Osteoblast (primary cell): ENCODE data around the gene RNLS. TPM values are rescaled to one million over a fixed set of nuclear protein-coding genes. Genes with fewer than 3 reads are reported as not detected.

ENCODE experiments used
- DNase-seq: peaks from one replicate; pipeline ENCODE4 v3.0.0; 2011; ENCODE audit warnings: low spot score, mixed read lengths; ENCODE audit not compliant: insufficient read length; ENCODE audit errors: missing footprints
- H2AFZ ChIP-seq: 2 replicates; pipeline ENCODE4 v1.6.0; 2011; ENCODE audit warnings: mild to moderate bottlenecking, low read length
- H3K27ac ChIP-seq: 2 replicates; pipeline ENCODE4 v1.5.1; 2011; ENCODE audit warnings: mild to moderate bottlenecking, low read depth, low read length, moderate library complexity
- H3K27me3 ChIP-seq: 2 replicates; pipeline ENCODE4 v1.6.0; 2012; ENCODE audit warnings: mild to moderate bottlenecking, control low read depth, inconsistent platforms, low read length, moderate library complexity; ENCODE audit not compliant: insufficient read depth
- H3K36me3 ChIP-seq: 2 replicates; pipeline ENCODE4 v1.5.1; 2011; ENCODE audit warnings: mild to moderate bottlenecking, low read length, control low read depth, moderate library complexity; ENCODE audit not compliant: insufficient read depth
- H3K4me1 ChIP-seq: 2 replicates; pipeline ENCODE4 v1.5.1; 2011; ENCODE audit warnings: mild to moderate bottlenecking, low read length, control low read depth, moderate library complexity; ENCODE audit not compliant: insufficient read depth
- H3K4me2 ChIP-seq: 2 replicates; pipeline ENCODE4 v1.6.0; 2011; ENCODE audit warnings: mild to moderate bottlenecking, low read length; ENCODE audit not compliant: insufficient read depth
- H3K4me3 ChIP-seq: fragments of 200-600 bp; sonication (generic); 3 replicates; pipeline ENCODE4 v1.5.1; 2012; ENCODE audit warnings: mild to moderate bottlenecking, low read length, inconsistent platforms; ENCODE audit not compliant: insufficient read depth
- H3K79me2 ChIP-seq: 2 replicates; pipeline ENCODE4 v1.6.0; 2012; ENCODE audit warnings: mild to moderate bottlenecking, low read length, control low read depth, inconsistent platforms; ENCODE audit not compliant: insufficient read depth
- H3K9me3 ChIP-seq: 2 replicates; pipeline ENCODE4 v1.5.1; 2011; ENCODE audit warnings: low read depth, low read length, control low read depth
- H4K20me1 ChIP-seq: 2 replicates; pipeline ENCODE4 v1.6.0; 2012; ENCODE audit warnings: mild to moderate bottlenecking, low read length, control low read depth; ENCODE audit not compliant: insufficient read depth
- total RNA-seq: library from RNA; depleted of rRNA; stranded (reverse); fragments of >200 nt; gene quantifications from 2 replicates; pipeline ENCODE4 v1.2.3, GENCODE V29; 2012
- TF ChIP-seq, protein P1 (sequence below): IDR thresholded peaks from 2 replicates; pipeline ENCODE4 v1.5.1; 2011; ENCODE audit warnings: mild to moderate bottlenecking, low read depth, low read length, moderate library complexity; ENCODE audit errors: extremely low read depth

The RNLS gene
- total RNA-seq, 1 donor, result 22.4 TPM

DNA sequence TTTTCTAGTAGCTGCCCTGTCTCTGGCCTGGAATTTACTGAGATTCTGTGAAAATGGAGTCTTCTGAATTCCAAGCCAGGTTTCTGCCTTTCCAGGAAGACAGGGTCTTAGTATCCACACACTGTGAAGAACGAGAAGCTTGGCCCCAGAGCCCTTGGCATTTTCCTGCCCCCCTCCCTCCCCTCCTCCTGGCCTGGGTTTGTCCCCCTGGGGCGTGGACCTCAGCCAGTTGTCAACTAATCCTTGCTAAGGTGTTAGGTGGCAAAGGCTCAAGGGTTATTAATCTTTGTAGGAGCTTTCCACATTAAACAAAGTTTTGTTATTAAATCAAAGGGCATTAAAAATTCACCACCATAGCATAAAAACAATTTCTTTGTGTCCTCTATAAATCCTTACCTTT, 329.5 kb downstream of the RNLS start:
- H2AFZ ChIP-seq, result no peak overlapping the region
- no peaks in the 10 kb centered on the region for H3K9me3 ChIP-seq
- TF ChIP-seq, protein P1, sequence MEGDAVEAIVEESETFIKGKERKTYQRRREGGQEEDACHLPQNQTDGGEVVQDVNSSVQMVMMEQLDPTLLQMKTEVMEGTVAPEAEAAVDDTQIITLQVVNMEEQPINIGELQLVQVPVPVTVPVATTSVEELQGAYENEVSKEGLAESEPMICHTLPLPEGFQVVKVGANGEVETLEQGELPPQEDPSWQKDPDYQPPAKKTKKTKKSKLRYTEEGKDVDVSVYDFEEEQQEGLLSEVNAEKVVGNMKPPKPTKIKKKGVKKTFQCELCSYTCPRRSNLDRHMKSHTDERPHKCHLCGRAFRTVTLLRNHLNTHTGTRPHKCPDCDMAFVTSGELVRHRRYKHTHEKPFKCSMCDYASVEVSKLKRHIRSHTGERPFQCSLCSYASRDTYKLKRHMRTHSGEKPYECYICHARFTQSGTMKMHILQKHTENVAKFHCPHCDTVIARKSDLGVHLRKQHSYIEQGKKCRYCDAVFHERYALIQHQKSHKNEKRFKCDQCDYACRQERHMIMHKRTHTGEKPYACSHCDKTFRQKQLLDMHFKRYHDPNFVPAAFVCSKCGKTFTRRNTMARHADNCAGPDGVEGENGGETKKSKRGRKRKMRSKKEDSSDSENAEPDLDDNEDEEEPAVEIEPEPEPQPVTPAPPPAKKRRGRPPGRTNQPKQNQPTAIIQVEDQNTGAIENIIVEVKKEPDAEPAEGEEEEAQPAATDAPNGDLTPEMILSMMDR, result no peak
- no peak overlapping the region for H3K27ac ChIP-seq
- no peak for DNase-seq
- no peaks in the 10 kb centered on the region for H3K36me3 ChIP-seq
- H3K4me2 ChIP-seq, result peak overlapping the region; percentile 25
- peaks cover 11% of the 10 kb centered on the region for H3K4me1 ChIP-seq
- no peaks in the 10 kb centered on the region for H3K79me2 ChIP-seq
- no peaks in the 10 kb centered on the region for H3K27me3 ChIP-seq
- no peaks in the 10 kb centered on the region for H4K20me1 ChIP-seq
- H3K4me3 ChIP-seq, result no peak overlapping the region

DNA sequence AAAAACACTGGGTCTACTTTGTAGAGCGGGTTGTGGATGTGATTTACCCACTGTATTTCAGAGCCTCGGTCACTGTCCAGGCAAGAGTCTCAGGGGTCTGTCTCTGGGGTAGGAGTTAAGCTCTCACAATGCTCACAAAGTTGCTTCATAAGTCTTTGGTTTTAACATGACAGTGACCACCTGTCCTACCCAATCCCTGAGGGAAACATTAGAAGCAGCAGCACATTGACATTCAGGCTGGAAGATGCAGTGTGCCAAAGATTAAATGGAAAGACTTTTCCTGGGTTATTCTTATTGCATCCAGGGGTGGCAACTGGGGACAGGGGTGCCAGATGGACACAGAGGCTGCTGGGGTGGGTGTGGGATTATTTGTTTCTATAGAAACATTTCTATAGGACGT, 330.0 kb downstream of the RNLS start:
- Histone ChIP-seq H4K20me1 (no peaks in the 10 kb centered on the region), H3K27ac (no peak overlapping the region), H3K27me3 (no peaks in the 10 kb centered on the region), H3K4me2 (no peak overlapping the region), H3K4me3 (no peak overlapping the region), H3K79me2 (no peaks in the 10 kb centered on the region), H3K36me3 (no peaks in the 10 kb centered on the region), H3K9me3 (no peaks in the 10 kb centered on the region), H2AFZ (no peak overlapping the region), H3K4me1 (peaks cover 11% of the 10 kb centered on the region)
- TF ChIP-seq, protein P1, result no peak
- DNase-seq, result no peak

GRCh38 chr10:88249450-88249849, 333.7 kb downstream of the RNLS start:
- Histone ChIP-seq H3K9me3 (no peaks in the 10 kb centered on the region), H3K27ac (no peak overlapping the region), H2AFZ (no peak overlapping the region), H4K20me1 (no peaks in the 10 kb centered on the region), H3K4me1 (peaks cover 34% of the 10 kb centered on the region), H3K27me3 (no peaks in the 10 kb centered on the region), H3K36me3 (no peaks in the 10 kb centered on the region), H3K4me3 (no peak overlapping the region), H3K4me2 (no peak overlapping the region), H3K79me2 (no peaks in the 10 kb centered on the region)
- TF ChIP-seq, protein P1, result no peak
- no peak for DNase-seq

GRCh38 chr10:88246675-88247074, 336.4 kb downstream of the RNLS start:
- Histone ChIP-seq H3K9me3 (no peaks in the 10 kb centered on the region), H3K36me3 (no peaks in the 10 kb centered on the region), H3K4me1 (peaks cover 39% of the 10 kb centered on the region), H3K79me2 (no peaks in the 10 kb centered on the region), H3K27me3 (no peaks in the 10 kb centered on the region), H3K4me2 (no peak overlapping the region), H3K27ac (no peak overlapping the region), H3K4me3 (no peak overlapping the region), H4K20me1 (no peaks in the 10 kb centered on the region), H2AFZ (no peak overlapping the region)
- TF ChIP-seq, protein P1, result no peak
- no peak for DNase-seq
